ENCODE measurements around the gene ZEB1.
A peak's percentile ranks its signal among the peaks of the same experiment; 100 is the strongest.

Gene ZEB1

DNA sequence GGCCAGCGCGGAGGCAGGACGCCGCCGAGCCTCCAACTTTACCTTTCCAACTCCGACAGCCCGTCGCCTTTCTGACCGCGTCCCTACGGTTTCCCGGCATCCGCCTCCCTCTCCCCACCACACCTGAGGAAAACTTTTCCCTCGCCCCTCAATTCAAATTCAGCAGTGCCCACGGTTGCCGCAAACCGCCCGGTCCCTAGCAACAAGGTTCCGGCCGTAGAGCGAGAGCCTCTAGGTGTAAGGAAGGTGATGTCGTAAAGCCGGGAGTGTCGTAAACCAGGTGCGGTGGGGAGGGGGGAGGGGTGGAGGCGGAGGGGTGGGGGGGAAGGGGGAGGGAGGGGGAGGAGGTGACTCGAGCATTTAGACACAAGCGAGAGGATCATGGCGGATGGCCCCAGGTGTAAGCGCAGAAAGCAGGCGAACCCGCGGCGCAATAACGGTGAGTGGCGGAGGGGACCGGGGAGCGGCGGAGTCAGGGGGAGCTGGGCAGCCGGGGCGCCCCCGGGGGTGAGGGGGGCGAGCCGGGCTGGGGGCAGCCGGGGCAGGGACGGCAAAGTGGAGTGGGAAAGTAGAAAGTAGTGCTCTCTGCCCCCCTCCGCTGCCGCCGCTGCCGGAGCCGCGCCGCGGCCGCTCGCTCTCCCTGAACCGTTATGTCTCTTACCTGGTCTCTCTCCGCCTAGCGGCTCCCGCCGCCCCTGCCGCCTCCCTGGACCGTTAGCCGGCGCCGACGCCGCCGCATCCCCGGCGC lies at the start of gene ZEB1:
Gene ZEB1 (plus strand): TSS at position 363 of the 748 bp plus-strand sequence. CDS start 19 bp downstream, at position 382.
- DNase-seq (ENCODE audit: low read depth, low spot score) = peak; percentile 90

DNA sequence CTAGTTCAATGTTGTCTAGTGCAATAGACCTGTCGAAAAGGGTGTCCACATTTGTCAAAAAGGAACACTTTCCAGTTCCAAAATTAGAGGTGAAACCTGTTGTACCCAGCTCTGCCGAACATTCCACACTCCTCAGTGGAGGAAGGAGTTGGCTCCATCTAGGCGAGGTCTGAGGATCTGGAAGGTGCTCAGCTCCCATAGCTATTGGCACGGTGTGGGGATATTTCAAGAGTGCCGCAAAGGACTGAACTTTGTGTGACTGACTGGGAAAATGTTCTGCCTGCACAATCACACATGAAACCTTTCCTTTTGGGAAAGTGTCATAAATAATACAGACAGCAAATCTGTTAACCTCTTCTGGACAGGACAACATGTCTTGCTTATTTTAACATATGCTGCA lies 48.1 kb upstream of the ZEB1 start:
- no peak for DNase-seq (ENCODE audit: low read depth, low spot score)

GRCh38 chr10:31272841-31273240 lies 46.2 kb upstream of the ZEB1 start:
- no peak for DNase-seq (ENCODE audit: low read depth, low spot score)

GRCh38 chr10:31273789-31274188 lies 45.2 kb upstream of the ZEB1 start:
- no peak for DNase-seq (ENCODE audit: low read depth, low spot score)

DNA sequence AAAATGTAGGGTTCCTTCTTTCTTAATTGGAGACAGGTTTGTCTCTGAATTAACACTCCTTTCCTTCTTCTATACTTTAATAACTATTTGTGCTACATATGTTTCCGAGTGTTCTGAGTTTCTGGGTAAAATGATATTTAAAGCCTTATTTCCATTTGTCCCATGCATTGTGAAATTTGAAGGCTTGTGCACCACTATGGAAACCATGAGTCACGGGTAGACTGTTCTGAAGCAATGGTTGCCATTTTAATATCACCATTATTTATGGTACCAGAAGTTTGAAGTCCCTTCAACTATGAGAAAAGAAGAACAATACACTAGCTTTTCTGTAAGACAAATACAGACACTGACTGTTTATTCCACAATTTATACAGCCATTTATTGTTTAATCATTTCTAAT lies 44.7 kb upstream of the ZEB1 start:
- DNase-seq (ENCODE audit: low read depth, low spot score) = no peak

DNA sequence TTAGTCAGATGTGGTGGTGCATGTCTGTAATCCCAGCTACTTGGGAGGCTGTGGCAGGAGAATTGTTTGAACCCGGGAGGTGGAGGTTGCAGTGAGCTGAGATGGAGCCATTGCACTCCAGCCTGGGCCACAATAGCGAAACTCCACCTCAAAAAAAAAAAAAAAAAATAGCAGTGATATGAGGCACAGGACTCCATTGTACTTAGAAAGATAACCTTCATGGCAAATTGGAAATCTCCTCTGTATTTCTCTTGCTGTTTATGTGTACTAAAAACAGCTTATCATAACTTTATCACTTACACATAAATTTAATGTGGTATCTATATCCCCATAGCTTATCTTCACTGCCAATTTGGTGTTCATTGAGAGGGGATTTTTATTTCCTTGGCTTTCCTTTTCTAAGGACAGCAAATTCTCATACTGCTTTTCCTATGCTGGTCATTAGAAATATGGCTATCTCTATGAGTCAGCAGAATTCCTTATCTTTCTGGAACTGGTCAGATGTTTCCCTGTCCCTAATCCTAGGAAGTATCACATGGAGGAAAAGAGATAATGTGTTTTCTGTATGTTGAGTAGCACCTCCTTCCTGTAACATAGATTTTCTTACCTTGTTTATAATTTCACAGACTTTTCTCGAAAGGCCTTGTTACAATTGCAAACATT lies 40.6 kb upstream of the ZEB1 start:
- no peak for DNase-seq (ENCODE audit: low read depth, low spot score)

- DNase-seq (ENCODE audit: low read depth, low spot score) = no peak
Observed at GRCh38 chr10:31280972-31281371, 38.0 kb upstream of the ZEB1 start.

DNA sequence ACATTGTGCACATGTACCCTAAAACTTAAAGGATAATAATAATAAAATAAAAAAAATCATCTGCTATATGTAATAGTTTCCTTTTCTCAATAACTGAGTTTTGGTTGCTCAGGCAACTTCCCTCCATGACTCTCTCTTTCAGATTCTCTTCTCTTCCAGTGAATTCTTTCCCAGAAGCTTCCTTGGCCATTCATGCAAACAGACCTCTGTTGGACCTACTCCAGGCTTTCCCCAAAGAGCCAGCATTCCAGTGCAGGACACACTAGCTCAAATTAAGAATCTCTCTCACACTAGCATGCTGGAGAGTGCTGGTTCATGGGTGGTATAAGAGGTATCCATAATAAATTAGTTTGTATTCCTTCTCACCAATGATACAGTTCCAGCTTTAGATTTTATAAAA lies 31.0 kb upstream of the ZEB1 start:
- DNase-seq (ENCODE audit: low read depth, low spot score) = no peak

DNA sequence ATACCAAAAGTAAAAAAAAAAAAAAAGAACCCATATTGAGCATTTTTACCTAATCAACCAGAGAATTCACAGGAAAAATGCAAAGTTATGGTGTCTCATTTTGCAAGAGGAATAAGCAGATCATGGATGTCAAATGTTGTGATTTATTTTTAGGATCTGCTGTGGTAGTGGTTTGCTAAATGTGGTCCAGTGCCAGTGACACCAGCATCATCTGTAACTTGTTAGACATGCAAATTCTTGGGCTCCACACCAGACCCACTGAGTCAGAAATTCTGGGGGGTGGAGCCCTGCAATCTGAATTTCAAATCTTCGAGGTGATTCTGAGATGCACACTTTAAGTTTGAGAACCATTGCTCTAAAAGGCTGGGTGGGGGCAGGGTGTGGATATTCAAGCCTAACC lies 30.1 kb upstream of the ZEB1 start:
- DNase-seq (ENCODE audit: low read depth, low spot score) = no peak

- no peak for DNase-seq (ENCODE audit: low read depth, low spot score)
Observed at GRCh38 chr10:31290386-31290785, 28.6 kb upstream of the ZEB1 start.

DNA sequence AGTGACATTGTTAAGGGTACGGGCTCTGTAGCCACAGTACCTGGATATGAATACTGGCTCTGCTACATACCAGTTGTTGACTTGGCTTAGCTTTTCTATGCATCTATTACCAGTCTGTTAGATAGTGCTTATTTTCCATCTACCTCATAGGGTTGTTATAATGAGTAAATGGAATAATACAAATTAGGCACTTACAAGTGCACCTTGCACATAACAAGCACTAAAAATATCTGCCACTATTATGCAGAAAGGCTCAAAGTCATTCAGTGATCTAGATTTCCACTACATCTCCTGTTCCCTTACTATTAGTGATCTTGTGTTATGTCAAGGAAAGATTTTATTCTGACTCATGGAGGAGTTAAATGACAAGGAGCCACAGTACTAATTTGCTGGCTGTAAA lies 27.9 kb upstream of the ZEB1 start:
- no peak for DNase-seq (ENCODE audit: low read depth, low spot score)

- no peak for DNase-seq (ENCODE audit: low read depth, low spot score)
Observed at GRCh38 chr10:31294558-31294957, 24.5 kb upstream of the ZEB1 start.

- DNase-seq (ENCODE audit: low read depth, low spot score) = no peak
Observed at GRCh38 chr10:31296754-31297153, 22.3 kb upstream of the ZEB1 start.

- DNase-seq (ENCODE audit: low read depth, low spot score) = no peak
Observed at GRCh38 chr10:31299119-31299518, 19.9 kb upstream of the ZEB1 start.

DNA sequence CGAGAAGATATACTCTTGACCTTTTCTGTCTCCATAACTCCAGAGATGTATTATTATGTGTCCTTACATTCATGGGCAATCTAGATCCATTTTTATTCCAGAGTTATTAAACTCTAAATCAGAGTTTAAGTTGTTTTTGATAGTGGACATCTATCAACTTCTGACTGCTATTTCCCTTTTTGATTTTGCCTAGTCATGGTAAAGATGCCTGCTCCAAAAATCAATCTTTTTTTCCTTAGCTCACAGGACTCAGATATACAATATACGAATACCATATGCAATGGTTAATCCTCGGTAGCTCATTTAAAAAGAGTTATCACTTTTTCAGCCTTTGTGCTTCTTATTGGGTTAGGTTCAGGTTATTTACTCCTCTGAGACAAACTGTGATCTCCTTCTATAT lies 15.8 kb upstream of the ZEB1 start:
- no peak for DNase-seq (ENCODE audit: low read depth, low spot score)

- no peak for DNase-seq (ENCODE audit: low read depth, low spot score)
Observed at GRCh38 chr10:31304291-31304970, 14.6 kb upstream of the ZEB1 start.

DNA sequence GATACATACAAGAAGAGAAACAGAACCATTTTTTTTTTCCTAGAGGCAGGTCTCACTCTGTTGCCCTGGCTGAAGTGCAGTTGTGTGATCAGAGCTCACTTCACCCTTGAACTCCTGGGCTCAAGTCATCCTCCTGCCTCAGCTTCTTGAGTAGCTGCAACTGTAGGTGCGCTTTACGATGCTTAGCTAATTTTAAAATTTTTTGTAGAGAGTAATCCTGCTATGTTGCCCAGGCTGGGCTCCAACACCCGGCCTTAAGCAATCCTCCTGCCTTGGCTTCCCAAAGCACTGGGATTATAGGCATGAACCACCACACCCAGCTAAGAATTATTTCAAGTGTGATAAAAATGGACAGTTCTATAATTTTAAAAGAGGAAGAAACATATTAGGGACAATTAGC lies 5.6 kb upstream of the ZEB1 start:
- DNase-seq (ENCODE audit: low read depth, low spot score) = no peak

DNA sequence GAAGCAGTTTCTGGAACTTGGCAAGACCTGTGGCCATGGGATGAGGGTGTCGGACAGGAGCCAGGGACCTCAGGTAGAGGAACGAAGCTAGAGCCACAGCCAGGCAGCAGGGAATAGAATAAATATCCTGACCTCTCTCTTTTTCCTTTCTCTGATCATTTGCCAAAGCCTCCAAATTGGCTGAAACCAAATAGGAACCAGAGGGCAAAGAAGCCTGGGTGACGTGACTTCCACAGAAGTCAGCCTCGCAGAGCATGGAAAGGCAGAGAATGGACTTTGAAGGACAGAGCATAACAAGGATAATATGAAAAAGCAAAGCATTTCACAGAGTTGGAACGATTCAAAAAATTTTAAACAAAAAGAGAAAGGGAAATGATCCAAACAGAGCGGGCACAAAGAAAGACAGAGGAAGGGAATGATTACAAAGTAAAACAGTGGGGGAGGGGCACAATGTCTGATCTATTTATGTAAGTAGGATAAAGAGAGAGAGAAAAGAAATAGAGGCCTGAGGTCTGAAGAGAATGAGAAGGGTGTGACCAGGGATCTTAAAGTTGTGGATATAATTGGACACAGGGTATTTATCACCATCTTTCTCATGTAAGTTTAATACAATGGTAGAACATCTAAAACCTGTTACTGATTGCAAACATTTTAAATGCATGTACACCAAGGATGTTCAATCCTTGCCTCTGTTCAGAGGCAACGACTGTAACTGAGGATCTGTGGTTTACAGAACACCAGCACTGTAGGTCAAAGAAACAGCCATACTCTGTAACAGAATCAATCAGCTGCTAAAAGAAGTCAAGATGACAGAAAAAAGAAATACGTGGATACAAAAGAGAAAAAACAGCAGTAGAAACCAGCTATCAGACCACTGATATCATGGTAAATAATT lies 4.5 kb upstream of the ZEB1 start:
- no peak for DNase-seq (ENCODE audit: low read depth, low spot score)

DNA sequence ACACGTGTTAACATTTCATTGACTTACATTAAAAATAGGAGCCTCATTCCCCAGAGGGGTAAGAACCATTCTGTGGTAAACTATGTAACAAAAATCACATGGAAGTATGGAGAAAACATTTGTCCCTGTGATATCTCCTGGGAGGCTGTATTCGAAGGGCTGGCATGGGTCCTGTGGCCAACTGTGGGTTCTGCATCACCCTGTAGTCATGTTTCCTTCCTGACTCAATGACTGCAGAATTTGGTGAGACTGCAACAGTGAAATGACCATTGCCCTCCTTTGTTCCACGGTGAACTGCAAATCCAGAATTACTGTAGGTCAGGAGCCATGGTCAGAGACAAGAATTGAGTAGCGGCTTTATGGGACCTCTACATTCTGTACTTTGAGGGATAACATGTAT lies 3.6 kb upstream of the ZEB1 start:
- DNase-seq (ENCODE audit: low read depth, low spot score) = no peak

DNA sequence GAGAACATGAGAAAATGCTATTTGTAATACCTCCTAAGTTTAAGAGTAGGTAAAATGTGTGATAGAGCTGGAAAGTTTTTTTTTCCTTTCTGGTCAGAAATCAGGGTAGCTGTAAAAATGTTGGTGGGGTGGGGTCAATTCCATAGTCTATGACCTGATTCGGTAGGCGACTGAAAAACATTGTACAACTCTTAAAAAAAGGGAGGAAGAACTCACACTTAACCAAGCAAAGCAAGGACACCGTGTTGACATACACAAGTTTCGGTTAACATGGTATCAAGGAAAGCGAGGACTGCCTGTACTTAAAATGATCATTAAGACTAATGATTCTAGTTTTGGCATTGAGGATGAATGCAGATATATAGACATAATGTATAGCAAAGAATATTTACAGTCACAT lies 1.8 kb upstream of the ZEB1 start:
- DNase-seq (ENCODE audit: low read depth, low spot score) = no peak

DNA sequence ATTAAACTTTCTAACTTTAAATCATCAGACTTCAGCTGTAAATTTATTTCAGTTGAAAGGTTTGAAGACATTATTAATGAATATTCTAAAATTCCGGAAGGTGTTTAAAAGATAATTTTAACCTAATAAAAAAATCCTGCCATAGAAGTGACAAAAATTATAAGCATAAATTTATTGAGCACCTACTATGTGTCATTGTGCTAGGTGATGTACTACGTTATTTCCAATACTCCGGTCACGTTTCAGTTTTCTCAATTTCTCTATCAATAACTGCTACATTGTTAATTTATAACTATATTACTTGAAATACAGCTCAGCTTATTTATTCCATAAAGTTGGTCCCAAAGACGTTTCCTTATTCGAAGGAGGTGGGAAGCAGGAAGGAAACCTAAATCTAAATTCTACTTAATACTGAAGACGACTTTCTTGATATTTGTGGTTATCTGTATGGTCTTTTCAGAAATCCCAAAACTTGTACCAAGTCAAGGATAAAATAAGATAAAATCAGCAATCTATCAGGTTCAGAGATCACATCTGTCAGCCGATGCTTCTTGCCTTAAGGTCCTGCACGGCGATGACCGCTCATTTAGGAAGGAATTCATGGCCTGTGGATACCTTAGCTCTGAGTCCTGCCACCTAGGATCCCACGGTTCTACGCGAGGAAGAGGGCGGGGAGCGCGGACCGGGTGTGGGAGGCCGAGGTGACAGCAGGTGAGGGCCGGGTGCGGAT lies 1.2 kb upstream of the ZEB1 start:
- DNase-seq (ENCODE audit: low read depth, low spot score) = no peak
